ENCODE measurements around the gene RAB40B.
A peak's percentile ranks its signal among the peaks of the same experiment; 100 is the strongest.

Gene RAB40B

GRCh38 chr17:82716203-82717010 lies 17.9 kb upstream of the RAB40B start, which contains the start of gene FN3KRP:
FN3KRP (plus strand) TSS chr17:82716706; CDS start chr17:82716756, 50 bp downstream.
- peak; percentile 98 for DNase-seq

- DNase-seq = no peak
Observed at GRCh38 chr17:82713071-82713723, 14.7 kb upstream of the RAB40B start.

- no peak for DNase-seq
Observed at GRCh38 chr17:82710499-82711232, 12.2 kb upstream of the RAB40B start.

GRCh38 chr17:82709676-82710498 lies 11.4 kb upstream of the RAB40B start:
- DNase-seq = no peak

- no peak for DNase-seq
Observed at GRCh38 chr17:82709024-82709675, 10.7 kb upstream of the RAB40B start.

GRCh38 chr17:82705756-82706155 lies 7.3 kb upstream of the RAB40B start:
- DNase-seq = no peak

- no peak for DNase-seq
Observed at GRCh38 chr17:82704886-82705285, 6.4 kb upstream of the RAB40B start.

- no peak for DNase-seq
Observed at GRCh38 chr17:82703935-82704865, 5.7 kb upstream of the RAB40B start.

GRCh38 chr17:82703036-82703745 lies 4.7 kb upstream of the RAB40B start:
- DNase-seq = no peak

GRCh38 chr17:82702231-82702927 lies 3.9 kb upstream of the RAB40B start:
- no peak for DNase-seq

GRCh38 chr17:82699551-82699950 lies 1.1 kb upstream of the RAB40B start:
- DNase-seq = no peak

- no peak for DNase-seq
Observed at GRCh38 chr17:82698974-82699442, 510 bp upstream of the RAB40B start.

- DNase-seq = no peak
Observed at GRCh38 chr17:82697808-82698064, 762 bp downstream of the RAB40B start.

- DNase-seq = peak; percentile 41
Observed at GRCh38 chr17:82696916-82697807, 1.3 kb downstream of the RAB40B start.

- no peak for DNase-seq
Observed at GRCh38 chr17:82696259-82696658, 2.2 kb downstream of the RAB40B start.

GRCh38 chr17:82694647-82695046 lies 3.9 kb downstream of the RAB40B start:
- no peak for DNase-seq

GRCh38 chr17:82693168-82693867 lies 5.2 kb downstream of the RAB40B start:
- DNase-seq = no peak

- DNase-seq = no peak
Observed at GRCh38 chr17:82692268-82692667, 6.2 kb downstream of the RAB40B start.
